Measurements from ENCODE around the gene RPS8.

DNA sequence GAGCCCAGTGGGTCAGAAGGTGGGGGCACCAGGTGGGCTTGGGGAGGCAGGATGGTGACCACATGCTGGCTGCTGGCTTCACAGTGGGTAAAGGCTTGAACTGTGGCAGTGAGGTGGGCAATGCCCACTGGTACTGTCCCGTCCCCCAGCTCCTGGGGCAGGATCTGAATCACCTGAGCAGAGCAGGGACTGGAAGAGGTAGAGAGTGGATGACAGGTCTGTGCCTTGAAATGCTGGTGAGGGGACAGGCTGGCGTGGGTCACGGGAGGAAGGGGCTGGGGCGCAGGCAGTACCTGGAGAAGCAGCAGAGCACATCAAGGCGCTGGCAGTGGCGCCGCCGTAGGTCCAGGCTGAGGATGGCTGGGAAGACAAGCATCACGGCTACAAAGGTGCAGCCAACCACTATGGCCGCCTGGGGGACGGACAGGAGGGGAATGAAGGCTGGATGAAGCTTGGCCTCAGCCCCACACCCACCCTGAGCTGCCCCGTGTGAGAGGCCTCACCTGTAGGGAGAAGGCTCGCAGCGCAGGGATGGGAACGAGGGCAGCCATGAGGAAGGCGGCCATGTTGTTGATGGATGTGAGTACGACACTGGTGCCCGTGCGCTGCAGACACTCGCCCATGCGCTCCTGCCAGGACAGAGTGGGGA lies 52.8 kb downstream of the RPS8 start:
- TF ChIP-seq CTCF (IDR thresholded peaks at IDR 0.05), result no peak
- TF ChIP-seq, protein P1, sequence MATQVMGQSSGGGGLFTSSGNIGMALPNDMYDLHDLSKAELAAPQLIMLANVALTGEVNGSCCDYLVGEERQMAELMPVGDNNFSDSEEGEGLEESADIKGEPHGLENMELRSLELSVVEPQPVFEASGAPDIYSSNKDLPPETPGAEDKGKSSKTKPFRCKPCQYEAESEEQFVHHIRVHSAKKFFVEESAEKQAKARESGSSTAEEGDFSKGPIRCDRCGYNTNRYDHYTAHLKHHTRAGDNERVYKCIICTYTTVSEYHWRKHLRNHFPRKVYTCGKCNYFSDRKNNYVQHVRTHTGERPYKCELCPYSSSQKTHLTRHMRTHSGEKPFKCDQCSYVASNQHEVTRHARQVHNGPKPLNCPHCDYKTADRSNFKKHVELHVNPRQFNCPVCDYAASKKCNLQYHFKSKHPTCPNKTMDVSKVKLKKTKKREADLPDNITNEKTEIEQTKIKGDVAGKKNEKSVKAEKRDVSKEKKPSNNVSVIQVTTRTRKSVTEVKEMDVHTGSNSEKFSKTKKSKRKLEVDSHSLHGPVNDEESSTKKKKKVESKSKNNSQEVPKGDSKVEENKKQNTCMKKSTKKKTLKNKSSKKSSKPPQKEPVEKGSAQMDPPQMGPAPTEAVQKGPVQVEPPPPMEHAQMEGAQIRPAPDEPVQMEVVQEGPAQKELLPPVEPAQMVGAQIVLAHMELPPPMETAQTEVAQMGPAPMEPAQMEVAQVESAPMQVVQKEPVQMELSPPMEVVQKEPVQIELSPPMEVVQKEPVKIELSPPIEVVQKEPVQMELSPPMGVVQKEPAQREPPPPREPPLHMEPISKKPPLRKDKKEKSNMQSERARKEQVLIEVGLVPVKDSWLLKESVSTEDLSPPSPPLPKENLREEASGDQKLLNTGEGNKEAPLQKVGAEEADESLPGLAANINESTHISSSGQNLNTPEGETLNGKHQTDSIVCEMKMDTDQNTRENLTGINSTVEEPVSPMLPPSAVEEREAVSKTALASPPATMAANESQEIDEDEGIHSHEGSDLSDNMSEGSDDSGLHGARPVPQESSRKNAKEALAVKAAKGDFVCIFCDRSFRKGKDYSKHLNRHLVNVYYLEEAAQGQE (IDR thresholded peaks at IDR 0.05; ENCODE audit: insufficient read depth in 1 of 2, low read depth in 2 of 2, low read length in 1 of 2), result no peak
- TF ChIP-seq TCF7L2 (IDR thresholded peaks at IDR 0.05; ENCODE audit: low read depth, low read length), result no peak

Data from Panc1 (cell line).